ENCODE results near the gene HOXB5.

Gene HOXB5

DNA sequence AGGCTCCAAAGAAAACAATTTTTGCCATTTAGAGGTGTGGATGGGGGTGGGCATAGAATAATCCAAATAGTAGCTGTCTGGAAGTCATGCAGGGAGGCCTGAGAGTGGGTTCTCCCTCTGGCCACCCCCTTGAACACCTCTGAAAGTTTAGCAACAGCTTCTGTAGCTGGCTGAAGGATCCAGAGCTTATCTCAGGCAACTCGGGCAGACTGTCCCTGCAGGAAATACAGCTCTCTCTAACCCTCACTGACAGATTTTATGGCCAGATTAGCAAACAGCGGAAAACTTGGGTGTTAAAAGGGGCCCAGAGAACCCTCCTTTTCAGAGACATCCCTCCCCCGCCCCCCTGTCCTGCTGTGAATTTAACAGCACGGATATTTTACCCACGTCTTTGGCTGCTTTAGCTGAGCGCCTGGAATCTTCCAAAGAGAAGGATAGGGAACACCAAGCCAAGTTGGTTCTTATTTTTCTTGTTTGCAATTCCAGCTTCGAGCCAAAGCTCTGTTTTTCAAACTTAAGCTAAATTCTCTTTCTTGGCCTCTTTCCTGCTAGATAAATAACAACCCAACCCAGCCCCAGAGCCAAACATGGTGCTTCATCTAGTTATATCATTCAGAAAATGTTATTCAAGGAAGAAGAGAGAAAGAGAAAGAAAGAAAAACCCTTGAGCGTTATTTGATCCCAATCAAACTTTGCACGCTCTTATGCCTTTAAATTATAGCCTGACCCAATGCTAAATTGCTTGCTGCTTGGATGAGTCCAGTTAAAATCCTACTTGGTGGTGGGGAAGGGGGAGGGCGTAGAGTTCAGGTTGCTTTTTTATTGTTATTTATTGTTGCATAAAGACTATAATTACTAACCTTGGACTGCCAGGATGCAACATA lies 46.4 kb downstream of the HOXB5 start:
- DNase-seq: peak; percentile 22

DNA sequence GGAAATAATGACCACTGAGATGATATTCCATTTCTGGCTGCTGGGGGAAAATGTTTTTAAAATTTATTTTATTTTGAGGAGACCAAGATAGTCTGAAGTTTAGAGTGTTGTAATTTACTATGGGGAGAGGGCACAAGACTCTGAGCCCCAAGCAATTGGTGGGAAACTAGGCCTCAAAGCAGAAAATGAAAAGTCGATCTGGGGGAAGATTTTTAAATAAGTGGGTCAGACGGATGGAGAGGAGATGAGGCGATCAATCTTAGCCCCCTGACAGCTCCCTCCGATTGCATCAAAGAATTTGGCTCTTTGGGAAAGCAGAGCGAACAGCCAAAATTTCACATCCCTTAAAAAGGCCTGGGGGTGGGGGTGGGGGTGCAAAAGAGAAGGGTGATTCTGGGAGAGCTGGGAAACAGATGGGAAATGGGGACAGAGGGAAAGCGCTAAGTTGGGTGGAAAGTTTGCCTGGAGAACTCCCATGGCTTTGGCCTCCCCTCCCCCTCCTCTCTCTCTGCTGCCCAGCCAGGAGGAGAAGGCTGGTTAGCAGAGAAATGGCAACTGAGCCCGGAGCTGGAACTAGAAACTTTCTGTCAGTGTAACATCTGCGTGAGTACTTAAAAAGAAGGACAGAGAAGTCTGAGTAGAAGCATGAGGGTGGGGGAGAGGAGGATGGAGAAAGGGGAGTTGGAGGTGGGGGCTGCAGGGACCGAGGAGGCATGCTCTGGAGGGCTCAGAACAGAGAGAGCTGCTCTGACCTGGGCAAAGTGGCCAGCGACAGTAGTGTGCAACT lies 47.2 kb downstream of the HOXB5 start:
- DNase-seq: no peak

DNA sequence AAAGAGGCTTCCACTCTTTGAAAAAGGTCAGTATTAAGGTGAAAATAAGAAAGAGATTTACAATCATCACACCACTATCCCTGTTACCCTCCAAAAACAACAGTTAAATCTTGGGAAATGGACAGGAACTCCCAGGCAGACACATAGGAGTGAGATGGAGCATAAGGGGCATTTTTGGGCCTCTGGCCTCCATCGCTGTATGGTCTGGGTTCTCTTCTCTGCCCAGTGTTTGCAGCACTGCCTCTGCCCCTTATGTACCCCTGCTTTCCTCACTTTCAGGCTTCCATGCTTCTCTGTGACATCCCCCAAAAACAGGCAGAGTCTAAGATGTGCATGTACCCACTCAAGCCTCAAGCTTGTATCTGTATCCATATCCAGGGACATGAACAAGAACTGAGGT lies 48.0 kb downstream of the HOXB5 start:
- DNase-seq: no peak

GRCh38 chr17:48545022-48545375 lies 48.6 kb downstream of the HOXB5 start, which contains the start of gene HOXB2:
Gene HOXB2, minus strand, starts transcription at chr17:48545109. Its CDS starts 198 bp downstream, at chr17:48544911.
- no peak for DNase-seq

GRCh38 chr17:48544349-48545021 lies 49.1 kb downstream of the HOXB5 start:
- DNase-seq: peak; percentile 54

DNA sequence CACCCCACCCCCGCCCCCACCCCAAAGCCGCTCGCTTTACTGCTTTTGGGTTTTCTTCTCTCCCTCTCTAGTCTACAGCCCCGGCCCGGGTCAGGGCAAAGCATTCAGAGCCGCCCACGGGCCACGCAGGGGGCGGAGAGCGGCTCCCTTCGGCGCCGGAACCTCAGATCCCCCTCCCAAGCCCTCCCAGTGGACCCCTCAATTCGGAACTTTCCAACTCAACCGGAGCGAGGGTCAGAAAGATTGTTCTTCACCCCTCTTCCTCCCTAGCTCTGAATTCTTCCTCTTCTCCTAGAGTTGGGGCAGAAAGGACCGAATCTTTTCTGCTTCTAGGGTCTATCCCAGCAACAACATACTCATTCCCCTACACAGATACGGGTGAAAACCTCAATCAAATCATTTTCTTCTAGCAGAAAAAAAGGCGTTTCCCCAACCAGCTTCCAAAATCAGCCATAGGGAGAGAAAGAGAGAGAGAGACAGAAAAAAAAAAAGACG lies 49.7 kb downstream of the HOXB5 start:
- no peak for DNase-seq

- DNase-seq: peak; percentile 73
Measured at GRCh38 chr17:48543107-48543853, 50.3 kb downstream of the HOXB5 start.

GRCh38 chr17:48542698-48543106 lies 50.9 kb downstream of the HOXB5 start:
- DNase-seq: no peak

DNA sequence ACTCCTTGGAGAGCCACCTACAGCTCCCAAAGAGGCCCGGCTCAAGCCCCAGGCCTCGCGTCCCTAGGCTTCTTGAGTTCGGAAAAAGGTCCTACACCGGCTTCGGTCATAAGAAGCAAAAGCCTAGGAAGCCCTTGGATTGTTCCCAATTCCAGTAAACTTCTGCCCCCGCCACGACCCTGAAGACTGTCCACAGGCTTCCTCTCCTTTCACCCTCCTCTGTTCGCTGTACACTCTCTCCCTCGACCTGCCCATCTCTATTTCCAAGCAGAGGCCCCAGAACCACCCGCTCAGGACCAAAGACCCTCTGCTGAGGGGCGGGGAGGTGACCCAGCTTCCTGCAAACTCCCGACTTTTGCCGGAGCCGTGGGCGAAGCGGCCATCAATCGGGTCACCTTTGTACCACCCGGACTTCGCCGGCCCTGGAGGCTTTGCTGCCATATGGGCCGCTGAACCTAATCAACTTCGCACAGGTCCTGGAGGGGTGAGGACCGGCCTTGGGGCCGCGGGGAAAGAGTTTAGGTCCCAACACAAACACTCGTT lies 51.4 kb downstream of the HOXB5 start:
- DNase-seq: peak; percentile 43

DNA sequence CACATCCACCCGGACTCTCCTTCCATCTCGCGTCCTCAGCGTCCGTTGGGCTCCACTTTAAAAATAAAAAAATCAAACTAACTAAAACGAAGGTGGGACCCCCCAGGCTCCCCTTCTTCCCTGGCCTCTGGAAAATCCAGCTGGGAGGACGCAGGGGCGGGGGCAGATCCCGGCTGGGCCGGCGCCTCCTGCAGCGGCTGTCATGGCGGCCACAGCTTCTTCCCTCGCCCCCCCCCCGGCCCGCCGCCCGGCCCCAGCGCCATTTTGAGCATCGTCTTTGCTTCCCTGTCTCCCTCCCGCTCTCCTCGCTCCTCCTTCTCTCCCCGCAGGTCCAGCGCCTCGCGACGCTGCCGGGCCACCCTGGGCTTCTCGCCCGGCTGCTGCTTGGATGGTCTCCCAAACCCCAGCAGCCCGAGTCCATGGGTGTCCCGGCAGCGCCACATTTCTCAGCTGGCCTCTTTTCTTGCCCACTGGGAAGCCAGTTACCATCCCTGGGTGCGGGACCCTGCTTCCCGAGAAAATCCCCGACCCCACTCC lies 51.9 kb downstream of the HOXB5 start:
- DNase-seq: peak; percentile 39

All from CD4-positive, alpha-beta T cell treated with Interleukin-21 for 1 hour (primary cell).